K562 (cell line): ENCODE data around the gene ARL8A. TPM values are rescaled to one million over a fixed set of nuclear protein-coding genes. Genes with fewer than 3 reads are reported as not detected.

Experiments used
- ATAC-seq: fragments of 200-7000 bp; cut with Tn5 transposase; 3 replicates; pipeline ENCODE4 v1.9.1; 2020; ENCODE audit warnings: moderate library complexity
- BruUV-seq: library from RNA; stranded (reverse); fragments of 400-500 nt; replicated peaks from 2 replicates; lab custom pipeline; 2021; lab: Mats Ljungman, UMichigan
- CTCF ChIA-PET: fragments of 300-600 bp; formaldehyde crosslinking; extraction: SDS; loops from one replicate; lab custom pipeline; 2021; ENCODE audit warnings: low intra/inter-chr PET ratio; lab: Yijun Ruan, JAX
- POLR2A ChIA-PET: fragments of 300-600, 350-650 bp; sonication (Branson Sonifier 250); formaldehyde crosslinking; extraction: SDS; loops from one replicate; lab custom pipeline; 2021; ENCODE audit warnings: antibody characterized with exemption, inconsistent platforms; lab: Yijun Ruan, JAX
- DNase-seq, 4 experiments: peaks; one replicate each; pipeline versions ENCODE4 v3.0.0 to v3.0.0-alpha.2; 2011 to 2018; ENCODE audit warnings: low spot score in 3 of 4, mixed read lengths in 3 of 4; ENCODE audit errors: extremely low read depth in 1 of 4
- FAIRE-seq: peaks from 2 replicates; lab custom pipeline; 2011; peaks lifted over from hg19 to GRCh38; lab: Jason Lieb, UNC
- H2AFZ ChIP-seq: 2 replicates; pipeline ENCODE4 v1.6.0; 2011; ENCODE audit warnings: low read depth, low read length, control low read depth, inconsistent platforms
- H3K27ac ChIP-seq: fragments of 200-600 bp; 3 replicates; pipeline ENCODE4 v1.8.0; 2011; ENCODE audit warnings: low read depth, mild to moderate bottlenecking, control low read depth, inconsistent platforms, low read length, moderate library complexity, mixed read lengths; ENCODE audit errors: extremely low read depth
- H3K27me3 ChIP-seq, 2 experiments: fragments of 300-600 bp in 1 of 2; 2 replicates in 1 of 2; 3 replicates in 1 of 2; pipeline versions ENCODE4 v1.6.0 to v1.8.0; 2011; ENCODE audit warnings: inconsistent platforms in 2 of 2, low read length in 2 of 2, mild to moderate bottlenecking in 1 of 2, mixed read lengths in 1 of 2, moderate library complexity in 1 of 2; ENCODE audit not compliant: control insufficient read depth in 2 of 2, insufficient read depth in 2 of 2
- H3K36me3 ChIP-seq: fragments of 300-600 bp; 3 replicates; pipeline ENCODE4 v1.8.0; 2011; ENCODE audit warnings: mild to moderate bottlenecking, low read length, inconsistent platforms; ENCODE audit not compliant: control insufficient read depth, insufficient read depth
- H3K4me1 ChIP-seq, 2 experiments: fragments of 200-600 bp in 1 of 2; replicated peaks in 1 of 2; 2 replicates in 1 of 2; 3 replicates in 1 of 2; pipeline versions ENCODE4 v1.5.1 to v1.8.0; 2011; ENCODE audit warnings: inconsistent platforms in 2 of 2, low read length in 2 of 2, mild to moderate bottlenecking in 1 of 2, mixed read lengths in 1 of 2, moderate library complexity in 1 of 2; ENCODE audit not compliant: control insufficient read depth in 2 of 2, insufficient read depth in 2 of 2
- H3K4me2 ChIP-seq: 2 replicates; pipeline ENCODE4 v1.6.1; 2011; ENCODE audit warnings: low read length, control low read depth, inconsistent platforms, mixed read lengths; ENCODE audit not compliant: insufficient read depth
- H3K4me3 ChIP-seq: fragments of 200-600 bp; sonication (generic), shearing (Covaris generic); 2 replicates; pipeline ENCODE4 v1.5.1; 2016; ENCODE audit warnings: control low read depth, inconsistent platforms
- H3K79me2 ChIP-seq: fragments of 200-600 bp; 3 replicates; pipeline ENCODE4 v1.8.0; 2011; ENCODE audit warnings: low read length, inconsistent platforms; ENCODE audit not compliant: control insufficient read depth, insufficient read depth
- H3K9ac ChIP-seq, 2 experiments: 2 replicates each; pipeline versions ENCODE4 v1.6.0 to v1.6.1; 2011; ENCODE audit warnings: low read depth in 2 of 2, low read length in 2 of 2, control low read depth in 1 of 2, inconsistent platforms in 1 of 2, mild to moderate bottlenecking in 1 of 2, mixed read lengths in 1 of 2; ENCODE audit not compliant: insufficient read depth in 1 of 2
- H3K9me1 ChIP-seq: one replicate; pipeline ENCODE4 v1.6.0; 2011; ENCODE audit warnings: inconsistent platforms, mild to moderate bottlenecking, low read length, moderate library complexity; ENCODE audit not compliant: control insufficient read depth, insufficient read depth
- H3K9me3 ChIP-seq: replicated peaks from 2 replicates; pipeline ENCODE4 v1.5.1; 2011; ENCODE audit warnings: low read depth, low read length, inconsistent platforms; ENCODE audit not compliant: control insufficient read depth, insufficient read depth
- H4K20me1 ChIP-seq: replicated peaks from 2 replicates; pipeline ENCODE4 v1.6.1; 2011; ENCODE audit warnings: low read length, inconsistent platforms, mixed read lengths; ENCODE audit not compliant: control insufficient read depth, insufficient read depth
- CHAMP1 ChIP-seq: fragments of 450-650 bp; IDR thresholded peaks from 2 replicates; pipeline ENCODE4 v1.6.1; 2016; ENCODE audit warnings: mild to moderate bottlenecking
- EP400 ChIP-seq: fragments of 450-650 bp; IDR thresholded peaks from 2 replicates; pipeline ENCODE4 v1.6.1; 2017; ENCODE audit warnings: antibody characterized with exemption, mild to moderate bottlenecking, moderate library complexity
- MAFG ChIP-seq: fragments of 450-650 bp; conservative IDR thresholded peaks from 2 replicates; pipeline ENCODE4 v1.6.1; 2016; ENCODE audit warnings: missing genetic modification characterization, missing compliant biosample characterization
- MLLT1 ChIP-seq, 2 experiments: fragments of 450-650 bp; IDR thresholded peaks; 2 replicates each; pipeline ENCODE4 v1.6.1; 2016
- MTA3 ChIP-seq: fragments of 450-650 bp; formaldehyde crosslinking; IDR thresholded peaks from 2 replicates; pipeline ENCODE4 v1.6.1; 2017; ENCODE audit warnings: mild to moderate bottlenecking, borderline replicate concordance
- TAF15 ChIP-seq: fragments of 200-400 bp; formaldehyde crosslinking; IDR thresholded peaks from 2 replicates; pipeline ENCODE4 v1.6.1; 2017; ENCODE audit warnings: mild to moderate bottlenecking, low read depth, low read length, moderate library complexity
- ZNF561 ChIP-seq: fragments of 450-650 bp; formaldehyde crosslinking; conservative IDR thresholded peaks from 2 replicates; pipeline ENCODE4 v1.4.0; 2020; ENCODE audit warnings: mild to moderate bottlenecking, moderate library complexity
- WGBS: fragments of 100-300 bp; shearing (Covaris generic); methylation state at CpG from one replicate; pipeline ENCODE4 v1.1.6; 2016; ENCODE audit warnings: low coverage, mixed read lengths; ENCODE audit not compliant: insufficient coverage; ENCODE audit errors: missing lambda C conversion rate; 5-methylcytosine and 5-hydroxymethylcytosine counted together
- in situ Hi-C: fragments of 300-500 bp; cut with MboI; formaldehyde crosslinking; loops from 4 replicates; pipeline ENCODE4 v1.15.0; 2018; ENCODE audit warnings: inconsistent platforms, mixed read lengths
- intact Hi-C: fragments of 100-400 bp; cut with micrococcal nuclease; formaldehyde crosslinking; loops from 2 replicates; pipeline ENCODE4 v1.14.2; 2022
- polyA plus RNA-seq, 8 experiments: library from polyadenylated mRNA; depleted of rRNA in 4 of 8; stranded (reverse) in 5 of 8; unstranded in 3 of 8; fragments of >200 nt; fragmentation: Nextera tagmentation in 2 of 8; fragmentation: Illumina TruSeq in 1 of 8; extraction: Ambion mirVana in 2 of 8; extraction: Trizol in 1 of 8; gene quantifications; 2 replicates each; pipeline versions ENCODE4 v1.2.1 to v1.2.3, GENCODE V29; 2011 to 2014; ENCODE audit warnings: inconsistent platforms in 1 of 8, missing spikeins in 1 of 8
- total RNA-seq, 7 experiments: library from RNA; depleted of rRNA in 6 of 7; stranded (reverse); fragments of >200 nt in 6 of 7; fragmentation: Illumina TruSeq in 2 of 7; extraction: Trizol in 2 of 7; gene quantifications; 2 replicates each; pipeline versions ENCODE4 v1.2.1 to v1.2.3, GENCODE V29; 2011 to 2021; ENCODE audit warnings: low replicate concordance in 1 of 7

The ARL8A gene
- total and polyA plus RNA-seq, 9 of the 15 experiments (the other 6 are each of a cell fraction or from before 2014, with no cell fraction given), result 0.17 to 27.3 (median 15.6) TPM

DNA sequence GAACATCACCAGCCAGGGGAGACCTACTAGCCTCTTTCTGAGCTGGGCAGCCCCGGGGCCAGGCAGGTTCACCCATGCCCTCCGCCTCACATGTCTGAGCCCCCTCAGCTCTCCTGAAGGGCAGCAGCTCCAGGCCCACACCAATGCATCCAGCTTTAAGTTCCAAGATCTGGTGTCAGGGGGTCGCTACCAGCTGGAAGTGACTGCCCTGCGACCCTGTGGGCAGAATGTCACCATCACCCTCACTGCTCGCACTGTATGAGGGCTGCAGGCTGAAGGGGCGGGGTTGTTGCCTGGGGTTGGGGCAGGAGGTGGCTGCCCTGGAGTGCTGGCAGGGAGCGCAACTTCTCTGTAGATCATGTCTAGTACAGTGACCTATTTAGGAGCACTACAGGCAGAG is 24.3 kb upstream of the ARL8A start:
- Histone ChIP-seq H3K36me3 (peaks cover 44% of the 10 kb centered on the region; the same call in 2 of the 3 replicates), H4K20me1 (no peaks in the 10 kb centered on the region)
- 96% methylated on average over 7 of the region's 7 CpGs for WGBS
- TF ChIP-seq MAFG (tag) (no peak), TAF15 (no peak), ZNF561 (no peak), MLLT1 (IDR thresholded peaks at IDR 0.05) (no peak), MTA3 (no peak), EP400 (no peak), CHAMP1 (no peak)
- TF ChIP-seq, all 486 proteins: peak for 0
- H3K79me2 ChIP-seq, result peaks cover 37% of the 10 kb centered on the region
- no peak for ATAC-seq
- BruUV-seq, result no TSS peak
- no peak for FAIRE-seq
- POLR2A ChIA-PET, result interaction anchor here (0.6 kb wide), 1 partner anchor 12 kb away, joined by 3 read pairs; no protein-coding TSS in a partner anchor
- intact Hi-C loops (no loop called here), in situ Hi-C loops (no loop called here)
- H3K4me1 ChIP-seq, result peaks cover 30 to 53% of the 10 kb centered on the region in 2 experiments
- CTCF ChIA-PET, result no interaction called here
- H2AFZ ChIP-seq, result no peak overlapping the region
- H3K4me2 ChIP-seq, result no peak overlapping the region
- H3K9ac ChIP-seq, result peak overlapping the region in 1 of 2 experiments; percentile 77; a peak in 2 of 4 replicates
- no peak overlapping the region for H3K4me3 ChIP-seq
- no peaks in the 10 kb centered on the region for H3K9me1 ChIP-seq
- no peak for DNase-seq
- H3K27ac ChIP-seq, result no peak overlapping the region
- H3K27me3 ChIP-seq, result no peaks in the 10 kb centered on the region
- no peaks in the 10 kb centered on the region for H3K9me3 ChIP-seq
